ENCODE results near the gene ZRANB3.

- TF ChIP-seq CTCF (tag by site-specific recombination; IDR thresholded peaks at IDR 0.05): no peak
- no peak for TF ChIP-seq REST (tag by site-specific recombination; IDR thresholded peaks at IDR 0.05)
- TF ChIP-seq ZNF148 (tag by site-specific recombination; IDR thresholded peaks at IDR 0.05; ENCODE audit: borderline replicate concordance): no peak
- no peak for TF ChIP-seq SETDB1 (IDR thresholded peaks at IDR 0.05; ENCODE audit: insufficient read length, low read length)
- TF ChIP-seq PRDM10 (tag by site-specific recombination; IDR thresholded peaks at IDR 0.05): no peak
- TF ChIP-seq ZFP37 (tag by site-specific recombination; IDR thresholded peaks at IDR 0.05): no peak
- TF ChIP-seq ELK4 (IDR thresholded peaks at IDR 0.05; ENCODE audit: borderline replicate concordance, low read depth, low read length): no peak
- no peak for TF ChIP-seq ZNF513 (tag by site-specific recombination; IDR thresholded peaks at IDR 0.05)
- TF ChIP-seq ZNF837 (tag by site-specific recombination; IDR thresholded peaks at IDR 0.05): no peak
- TF ChIP-seq ZFHX2 (tag by site-specific recombination; conservative IDR thresholded peaks at IDR 0.05): no peak
- TF ChIP-seq ZNF658 (tag by site-specific recombination; IDR thresholded peaks at IDR 0.05): no peak
Measured at GRCh38 chr2:135218426-135218825, 312.6 kb downstream of the ZRANB3 start.
